ENCODE results near the gene CD274. TPM values are rescaled to one million over a fixed set of nuclear protein-coding genes. Genes with fewer than 3 reads are reported as not detected.

CD274 gene
- total RNA-seq, 1 experiment from 2014 or later = 2.5 TPM

DNA sequence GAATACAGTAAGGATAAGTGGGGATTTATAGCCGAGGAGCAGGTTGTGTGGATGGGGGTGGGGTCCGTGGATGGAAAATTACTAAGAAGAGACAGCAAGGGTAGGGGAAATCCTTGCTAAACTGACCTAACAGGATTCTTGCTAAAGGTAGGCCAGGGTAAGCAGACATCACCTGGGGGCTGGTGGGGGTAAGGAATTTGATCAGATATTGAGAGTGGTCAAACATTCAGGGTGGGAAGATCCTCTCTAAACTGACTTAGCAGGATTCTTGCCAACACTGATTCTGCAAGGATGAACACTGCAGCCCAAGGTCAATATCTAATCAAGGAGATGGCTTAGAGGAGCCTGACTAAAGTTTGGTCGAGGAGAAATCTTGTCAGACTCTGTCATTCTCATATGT is 9.9 kb upstream of the CD274 start:
- BruUV-seq (replicated peaks) = no TSS peak
- no peak for DNase-seq (ENCODE audit: low read depth, low spot score)
- intact Hi-C loops (cut with micrococcal nuclease) = loop anchor here (5.0 to 10.0 kb wide), 4 partner anchors 253 to 836 kb away; partner anchors contain the start of genes INSL6 and JAK2
- ATAC-seq = no peak
- TF ChIP-seq REST (IDR thresholded peaks at IDR 0.05; ENCODE audit: low read depth) (no peak), SIN3A (IDR thresholded peaks at IDR 0.05; ENCODE audit: low read depth) (no peak), JUND (IDR thresholded peaks at IDR 0.05) (no peak), SP1 (IDR thresholded peaks at IDR 0.05; ENCODE audit: low read depth) (no peak), CBX3 (IDR thresholded peaks at IDR 0.05; ENCODE audit: low read depth) (no peak), EZH2phosphoT487 (IDR thresholded peaks at IDR 0.05; ENCODE audit: borderline replicate concordance) (no peak), POLR2AphosphoS5 (IDR thresholded peaks at IDR 0.05; ENCODE audit: low read depth, low read length) (no peak), SRF (IDR thresholded peaks at IDR 0.05; ENCODE audit: low read depth) (no peak)
- TF ChIP-seq, protein P1, sequence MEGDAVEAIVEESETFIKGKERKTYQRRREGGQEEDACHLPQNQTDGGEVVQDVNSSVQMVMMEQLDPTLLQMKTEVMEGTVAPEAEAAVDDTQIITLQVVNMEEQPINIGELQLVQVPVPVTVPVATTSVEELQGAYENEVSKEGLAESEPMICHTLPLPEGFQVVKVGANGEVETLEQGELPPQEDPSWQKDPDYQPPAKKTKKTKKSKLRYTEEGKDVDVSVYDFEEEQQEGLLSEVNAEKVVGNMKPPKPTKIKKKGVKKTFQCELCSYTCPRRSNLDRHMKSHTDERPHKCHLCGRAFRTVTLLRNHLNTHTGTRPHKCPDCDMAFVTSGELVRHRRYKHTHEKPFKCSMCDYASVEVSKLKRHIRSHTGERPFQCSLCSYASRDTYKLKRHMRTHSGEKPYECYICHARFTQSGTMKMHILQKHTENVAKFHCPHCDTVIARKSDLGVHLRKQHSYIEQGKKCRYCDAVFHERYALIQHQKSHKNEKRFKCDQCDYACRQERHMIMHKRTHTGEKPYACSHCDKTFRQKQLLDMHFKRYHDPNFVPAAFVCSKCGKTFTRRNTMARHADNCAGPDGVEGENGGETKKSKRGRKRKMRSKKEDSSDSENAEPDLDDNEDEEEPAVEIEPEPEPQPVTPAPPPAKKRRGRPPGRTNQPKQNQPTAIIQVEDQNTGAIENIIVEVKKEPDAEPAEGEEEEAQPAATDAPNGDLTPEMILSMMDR (IDR thresholded peaks at IDR 0.05 in 2 of 3, conservative IDR thresholded peaks at IDR 0.05 in 1 of 3; ENCODE audit: borderline replicate concordance in 1 of 3, insufficient read depth in 1 of 3, low read depth in 2 of 3, low read length in 2 of 3) = no peak
- TF ChIP-seq, protein P2, sequence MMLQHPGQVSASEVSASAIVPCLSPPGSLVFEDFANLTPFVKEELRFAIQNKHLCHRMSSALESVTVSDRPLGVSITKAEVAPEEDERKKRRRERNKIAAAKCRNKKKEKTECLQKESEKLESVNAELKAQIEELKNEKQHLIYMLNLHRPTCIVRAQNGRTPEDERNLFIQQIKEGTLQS (IDR thresholded peaks at IDR 0.05) = no peak
- H3K9me2 ChIP-seq (ENCODE audit: insufficient read depth) = no peaks in the 10 kb centered on the region
- H3K9ac ChIP-seq (ENCODE audit: low read length) = no peak overlapping the region
- no peaks in the 10 kb centered on the region for H3K9me3 ChIP-seq (ENCODE audit: control insufficient read depth in 1 of 2, insufficient read depth in 1 of 2, low read depth in 1 of 2, low read length in 2 of 2)
- H3K27ac ChIP-seq (ENCODE audit: low read depth, low read length) = no peak overlapping the region
- ChIA-PET CTCF (interaction anchor here (1.3 kb wide), 1 partner anchor 160 kb away, joined by 3 read pairs; no protein-coding TSS in a partner anchor), RAD21 (ENCODE audit: low non-redundant PET in 1 of 2, low total read pairs in 2 of 2, uncharacterized antibody in 2 of 2, unreplicated experiment in 2 of 2) (no interaction called here), POLR2A (interaction anchor here (1.2 kb wide), 1 partner anchor 10 kb away, joined by 4 read pairs; the partner anchor contains the start of gene CD274)
- no peaks in the 10 kb centered on the region for H3K27me3 ChIP-seq (ENCODE audit: insufficient read depth, low read length)
- H3K4me2 ChIP-seq (ENCODE audit: low read length) = no peak overlapping the region
- no peak overlapping the region for H3K4me3 ChIP-seq (replicated peaks in 1 of 2; ENCODE audit: low read depth in 1 of 2, low read length in 2 of 2)
- H3K4me1 ChIP-seq (ENCODE audit: control insufficient read depth in 1 of 2, insufficient read depth in 2 of 2, low read length in 2 of 2) = peaks cover 12 to 29% of the 10 kb centered on the region in 2 experiments
- peaks cover 4% of the 10 kb centered on the region; the same call in 1 of the 2 replicates for H3K79me2 ChIP-seq (ENCODE audit: insufficient read depth, low read length)
- no peaks in the 10 kb centered on the region for H4K20me1 ChIP-seq (ENCODE audit: insufficient read depth)
- peaks cover 0 to 5% of the 10 kb centered on the region in 2 experiments; a peak in 1 of 4 replicates for H3K36me3 ChIP-seq (ENCODE audit: control insufficient read depth in 1 of 2, insufficient read depth in 2 of 2, low read length in 2 of 2)
- H2AFZ ChIP-seq (ENCODE audit: low read depth, low read length, poor library complexity, severe bottlenecking) = no peak overlapping the region
